HS-27A (cell line): ENCODE results near the gene REPS1.

Source experiments
- DNase-seq: peaks from one replicate; pipeline ENCODE4 v3.0.0-alpha.2; 2012; ENCODE audit warnings: low read depth, missing footprints

REPS1 gene

GRCh38 chr6:138923561-138923960, 64.5 kb downstream of the REPS1 start:
- no peak for DNase-seq

- DNase-seq = no peak
Measured at GRCh38 chr6:138920906-138921305, 67.1 kb downstream of the REPS1 start.

GRCh38 chr6:138914701-138915100, 73.4 kb downstream of the REPS1 start:
- no peak for DNase-seq

GRCh38 chr6:138912308-138912707, 75.7 kb downstream of the REPS1 start:
- DNase-seq = no peak

GRCh38 chr6:138909975-138910374, 78.1 kb downstream of the REPS1 start:
- no peak for DNase-seq

GRCh38 chr6:138909511-138909910, 78.5 kb downstream of the REPS1 start:
- no peak for DNase-seq

GRCh38 chr6:138907167-138907566, 80.9 kb downstream of the REPS1 start:
- no peak for DNase-seq

GRCh38 chr6:138897031-138897430, 91.0 kb downstream of the REPS1 start:
- no peak for DNase-seq

GRCh38 chr6:138896104-138896756, 91.8 kb downstream of the REPS1 start:
- no peak for DNase-seq

- DNase-seq = no peak
Measured at GRCh38 chr6:138891255-138891986, 96.6 kb downstream of the REPS1 start.

- no peak for DNase-seq
Measured at GRCh38 chr6:138885156-138885819, 102.8 kb downstream of the REPS1 start.

- DNase-seq = no peak
Measured at GRCh38 chr6:138882369-138883017, 105.6 kb downstream of the REPS1 start.

- no peak for DNase-seq
Measured at GRCh38 chr6:138873191-138873590, 114.9 kb downstream of the REPS1 start.

- DNase-seq = no peak
Measured at GRCh38 chr6:138869398-138869797, 118.7 kb downstream of the REPS1 start.

- no peak for DNase-seq
Measured at GRCh38 chr6:138868181-138868580, 119.9 kb downstream of the REPS1 start.

GRCh38 chr6:138865480-138866109, 122.5 kb downstream of the REPS1 start:
- no peak for DNase-seq

GRCh38 chr6:138864343-138864890, 123.6 kb downstream of the REPS1 start:
- no peak for DNase-seq

- no peak for DNase-seq
Measured at GRCh38 chr6:138863321-138863720, 124.7 kb downstream of the REPS1 start.

- no peak for DNase-seq
Measured at GRCh38 chr6:138862456-138862855, 125.6 kb downstream of the REPS1 start.

GRCh38 chr6:138857775-138858174, 130.3 kb downstream of the REPS1 start:
- DNase-seq = no peak

GRCh38 chr6:138856654-138857053, 131.4 kb downstream of the REPS1 start:
- no peak for DNase-seq
